Colon (tissue), 2 donors: ENCODE results near the gene TSHZ3.

Experiments used
- FAIRE-seq: peaks from 2 replicates; lab custom pipeline; 2012; peaks lifted over from hg19 to GRCh38; lab: Jason Lieb, UNC
- donor health status: control.
- donor health status: control.

TSHZ3 gene

DNA sequence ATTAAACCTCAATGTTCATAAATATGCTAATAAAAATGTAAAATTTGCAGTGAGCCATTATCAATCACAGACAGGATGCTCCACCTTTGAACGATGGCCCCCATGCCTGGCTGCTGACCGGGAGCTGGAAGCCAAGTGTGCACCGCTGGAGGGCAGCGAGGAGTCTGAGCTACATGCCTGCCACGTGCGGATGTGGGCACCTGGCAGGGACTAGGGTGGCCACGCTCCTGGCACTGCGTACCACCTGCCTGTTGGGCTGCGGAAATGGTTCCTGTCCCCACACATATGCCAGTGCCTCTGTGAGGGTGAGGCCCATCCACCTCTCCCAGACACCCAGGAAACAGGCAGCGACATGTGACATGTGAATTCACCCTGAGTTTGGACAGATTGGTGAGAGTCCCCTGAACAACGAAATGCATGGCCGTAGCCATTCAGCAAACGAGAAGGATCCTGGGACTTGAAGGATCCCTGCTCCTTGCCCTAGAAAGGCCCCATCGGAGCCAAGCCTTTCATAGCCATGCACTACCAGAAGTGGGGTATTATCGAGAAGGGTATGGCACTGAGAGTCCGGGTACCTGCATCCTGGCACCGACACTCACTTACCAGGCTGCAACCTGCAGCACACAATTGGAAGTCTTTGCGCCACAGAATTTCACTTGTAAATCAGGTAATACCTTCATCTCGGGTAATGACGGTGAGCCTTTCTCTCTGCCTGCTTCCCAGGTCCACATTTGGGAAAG lies 35.8 kb downstream of the TSHZ3 start:
- no peak for FAIRE-seq

DNA sequence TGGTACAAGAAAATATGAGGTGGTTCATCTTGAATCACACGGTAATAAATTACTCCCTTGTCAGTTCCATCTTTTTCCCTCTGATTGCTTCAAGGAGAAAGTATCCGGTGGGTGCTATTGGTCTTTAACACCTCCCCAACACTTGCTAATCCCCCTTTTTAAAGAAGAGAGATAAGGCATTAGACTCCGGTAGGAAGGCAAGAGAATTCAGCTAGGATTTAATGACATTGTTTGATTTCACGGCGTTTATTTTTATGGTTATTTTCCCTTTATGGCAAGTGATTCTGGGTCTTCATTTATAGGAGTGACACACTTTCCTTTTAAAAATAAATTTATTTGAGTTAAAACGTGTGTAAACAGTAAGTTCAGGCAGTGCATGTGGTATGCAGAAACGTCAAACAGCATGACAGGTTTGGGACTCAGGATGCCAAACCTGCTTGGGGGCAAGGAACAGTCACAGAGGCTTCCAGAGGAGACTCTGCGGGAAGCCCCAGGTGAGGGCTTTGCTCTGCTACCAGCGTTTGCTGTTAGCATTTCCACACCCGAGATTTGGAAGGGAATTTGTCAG lies 36.5 kb downstream of the TSHZ3 start:
- no peak for FAIRE-seq

DNA sequence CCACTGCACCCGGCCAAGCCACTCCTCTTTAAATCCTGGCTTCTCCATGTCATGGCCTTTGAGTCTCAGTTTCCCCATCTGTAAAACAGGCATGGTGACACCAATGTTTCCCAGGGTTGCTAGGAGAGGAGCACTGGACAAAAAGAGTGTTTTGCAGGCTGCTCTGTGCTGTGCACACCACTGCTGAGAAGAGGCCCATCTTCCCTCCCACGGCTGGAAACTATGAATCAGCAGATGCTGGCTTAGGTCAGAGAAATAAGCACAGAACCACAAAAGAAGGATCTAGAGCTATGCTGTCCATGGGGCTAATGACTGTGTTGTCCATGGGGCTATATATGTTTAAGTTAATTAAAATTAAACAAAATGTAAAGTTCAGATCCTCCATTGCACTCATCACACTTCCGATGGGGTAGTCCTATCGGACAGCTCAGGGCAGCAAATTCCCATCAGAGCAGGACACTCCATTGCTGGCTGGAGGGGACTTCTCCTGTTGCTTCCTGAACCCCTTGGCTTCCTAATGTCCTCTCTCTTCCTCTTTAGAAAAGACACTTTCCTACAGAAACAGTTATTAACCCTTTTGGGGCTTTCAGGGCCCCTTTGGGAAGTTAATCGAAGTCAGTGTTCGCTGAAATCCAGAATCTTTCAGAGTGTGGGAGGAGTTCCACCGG lies 37.1 kb downstream of the TSHZ3 start:
- no peak for FAIRE-seq

DNA sequence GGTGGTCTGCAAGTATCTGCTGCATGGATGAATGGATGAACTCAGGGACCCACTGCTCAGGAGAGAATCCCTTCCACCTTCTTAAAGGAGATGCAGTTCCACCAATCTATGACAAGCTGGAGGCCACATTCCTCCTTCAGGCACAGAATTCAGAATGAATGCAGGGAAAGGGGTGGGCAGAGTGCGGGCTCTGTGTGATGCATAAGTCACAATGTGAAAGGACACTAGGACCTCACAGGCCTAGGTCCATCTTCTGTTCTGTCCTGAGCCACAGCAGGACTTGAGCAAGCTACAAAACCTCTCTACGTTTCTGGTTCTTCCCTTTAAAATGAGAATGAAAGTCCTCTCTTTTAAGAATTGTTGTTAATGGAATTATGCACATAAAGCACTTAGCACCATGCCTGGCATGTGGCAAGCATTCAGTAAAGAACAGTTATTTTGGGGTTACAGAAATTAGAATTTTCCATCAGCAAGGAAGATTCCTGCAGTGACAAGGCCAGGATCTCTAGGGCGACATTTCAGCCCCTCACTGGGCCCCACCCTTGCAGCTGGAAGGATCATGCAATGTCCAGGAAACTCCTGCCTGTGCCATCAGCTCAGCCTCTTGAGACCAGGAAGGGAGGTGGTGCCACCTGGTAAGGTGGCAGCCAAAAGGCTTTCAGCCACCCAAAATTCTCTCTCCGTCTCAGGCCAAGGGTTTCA lies 38.7 kb downstream of the TSHZ3 start:
- no peak for FAIRE-seq

DNA sequence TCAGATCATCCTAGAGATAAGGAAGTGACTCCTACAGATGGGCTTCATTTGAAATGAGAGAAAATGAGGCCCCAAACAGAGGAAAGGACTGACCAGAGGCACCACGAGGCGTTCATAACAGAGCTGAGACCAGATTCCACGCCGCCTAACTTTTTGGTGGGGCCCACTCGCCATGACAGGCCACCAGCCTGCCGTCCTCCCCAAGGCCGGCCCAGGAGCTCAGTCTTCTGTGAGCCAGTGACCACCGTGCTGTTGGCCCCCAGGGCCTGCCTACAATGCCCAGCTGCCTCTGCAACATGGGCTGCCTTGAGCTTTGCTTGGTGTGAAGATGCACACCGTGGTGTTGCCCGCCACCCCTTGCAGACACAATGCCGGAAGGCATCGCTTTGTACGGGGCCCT lies 40.5 kb downstream of the TSHZ3 start:
- no peak for FAIRE-seq

DNA sequence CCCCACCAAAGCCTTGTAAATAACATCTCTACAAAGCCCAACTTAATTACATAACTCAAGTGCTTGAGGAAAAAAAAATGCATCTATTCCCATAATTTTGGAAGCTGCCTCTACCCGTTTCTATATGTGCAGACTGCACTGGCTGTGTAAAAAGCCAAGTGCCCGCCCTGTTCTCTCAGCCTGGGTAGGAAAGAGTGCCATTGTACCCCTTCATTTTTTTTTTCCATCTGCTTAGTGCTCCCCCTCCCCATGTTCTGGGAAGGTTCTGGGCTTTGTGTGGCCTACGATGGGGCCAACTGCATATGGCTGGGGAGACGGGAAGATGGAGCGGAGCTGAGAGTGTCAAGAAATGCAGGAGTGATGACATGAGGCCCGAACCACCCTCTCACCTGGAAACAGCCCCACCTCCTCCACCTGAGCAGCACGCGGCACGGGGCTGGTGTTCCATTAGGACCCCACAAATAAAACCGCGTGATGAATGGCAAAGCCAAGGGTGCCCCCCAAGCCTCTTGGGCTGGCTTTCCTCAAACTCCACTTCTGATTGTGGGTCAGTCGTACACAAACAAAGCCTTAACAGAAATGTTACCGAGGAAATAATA lies 42.1 kb downstream of the TSHZ3 start:
- no peak for FAIRE-seq

DNA sequence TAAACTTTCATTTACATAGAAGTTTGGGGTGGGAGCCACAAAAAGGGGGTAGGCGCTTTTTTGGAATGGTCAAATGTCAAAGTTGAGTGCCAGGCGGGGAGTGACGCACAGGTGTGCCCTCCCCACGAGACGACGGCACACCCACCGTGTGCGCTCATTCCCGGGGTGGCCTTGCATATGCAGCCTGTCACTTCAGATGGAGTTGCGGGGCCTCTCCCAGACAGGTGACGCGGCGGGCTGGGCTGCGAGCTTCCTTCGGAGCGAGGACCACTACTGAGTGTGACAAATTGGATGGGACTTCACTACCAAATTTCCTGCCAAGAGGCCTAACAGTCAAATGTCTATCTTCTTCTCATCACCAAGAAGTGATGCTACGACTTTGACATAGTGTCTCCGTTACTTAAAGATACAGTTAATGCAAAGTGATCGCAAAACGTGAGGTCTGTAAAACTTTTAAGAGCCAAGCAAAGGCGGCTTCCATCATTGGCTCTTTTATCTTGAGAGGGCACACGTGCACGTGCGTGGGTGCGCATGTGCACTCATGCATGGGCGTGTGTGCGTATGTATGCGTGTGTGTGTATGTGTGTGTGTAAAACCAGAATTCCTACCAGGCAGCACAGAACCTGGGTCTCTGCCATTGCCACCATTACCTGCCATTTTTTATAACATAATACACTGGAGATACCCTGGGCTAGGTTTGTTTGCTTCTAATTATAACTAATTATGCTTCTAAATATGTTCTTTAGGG lies 43.1 kb downstream of the TSHZ3 start:
- no peak for FAIRE-seq

DNA sequence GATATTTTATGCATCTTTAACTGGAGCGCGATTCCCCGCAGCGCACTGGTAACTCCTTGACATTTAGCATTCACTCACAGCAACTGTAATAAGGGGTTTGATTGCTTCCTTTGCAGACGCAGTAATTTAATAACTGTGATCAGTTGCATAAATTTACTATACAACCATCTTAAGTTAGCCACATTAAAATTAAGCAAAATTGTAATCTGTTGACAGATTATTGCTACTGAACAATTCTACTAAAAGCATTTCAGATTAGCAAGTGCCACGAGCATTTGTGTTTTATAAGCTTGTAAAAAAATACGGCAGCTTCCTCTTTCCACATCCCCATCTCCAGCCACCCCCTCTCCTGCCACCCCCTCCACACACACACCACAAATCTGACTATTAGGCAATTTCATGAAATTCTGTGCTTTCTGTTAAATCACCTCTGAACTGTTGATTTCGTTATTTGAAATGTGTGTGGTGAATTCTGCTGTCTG lies 44.4 kb downstream of the TSHZ3 start:
- FAIRE-seq: no peak

DNA sequence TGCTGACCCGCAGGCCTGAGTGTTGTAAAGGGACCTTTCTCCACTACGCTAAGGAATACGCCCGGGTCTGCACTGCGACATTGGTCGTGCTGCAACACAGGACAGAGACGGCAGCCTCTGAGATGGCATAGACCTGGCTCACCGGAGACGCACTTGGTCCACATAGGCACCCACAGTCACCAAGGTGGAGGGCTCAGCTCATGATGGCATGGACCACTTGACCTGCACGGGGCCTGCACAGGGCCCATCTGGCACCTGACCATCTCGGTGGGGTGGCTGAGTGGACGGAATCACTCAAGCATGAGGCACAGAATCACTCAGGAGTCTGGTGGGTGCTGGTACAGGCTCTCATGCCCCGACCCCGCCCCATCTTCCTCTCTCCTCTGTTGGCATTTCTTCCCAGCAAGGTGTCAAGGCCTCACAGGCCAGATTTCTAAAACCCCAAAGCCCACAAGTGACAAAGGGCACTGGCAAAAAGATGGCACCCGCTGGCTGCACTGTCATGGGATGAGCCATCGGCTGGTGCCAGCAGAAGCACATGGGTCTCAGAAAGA lies 45.9 kb downstream of the TSHZ3 start:
- FAIRE-seq: no peak

DNA sequence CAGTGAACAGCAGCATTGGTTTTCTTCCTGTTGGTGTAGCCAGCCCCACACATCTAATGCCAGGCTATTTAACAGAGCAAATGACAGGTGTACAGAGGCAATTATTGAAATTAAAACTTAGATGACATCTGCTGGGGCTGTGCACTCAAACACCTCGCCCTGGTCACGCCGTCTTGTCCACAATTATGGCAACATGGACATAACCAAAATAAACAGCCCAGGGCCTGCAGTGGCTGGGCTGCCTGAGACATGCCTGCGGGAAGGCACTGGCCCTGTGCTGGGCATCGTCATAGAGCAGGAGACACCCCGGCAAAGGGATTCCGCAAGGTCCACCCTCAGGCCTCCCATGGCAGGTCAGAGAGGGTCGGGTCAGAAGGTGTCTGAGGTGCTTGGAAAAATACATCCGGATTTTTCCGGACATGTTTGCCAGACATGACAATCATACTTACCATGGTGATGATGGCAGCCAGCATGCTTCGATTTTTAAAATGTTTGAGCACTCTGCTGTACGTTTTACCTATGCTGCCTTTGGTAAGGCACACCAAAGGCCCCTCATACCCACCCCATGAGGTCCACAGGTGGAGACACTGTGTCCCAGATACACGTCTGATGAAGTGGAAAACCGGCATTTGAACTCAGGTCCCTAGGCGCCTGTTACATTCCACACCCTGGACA lies 47.8 kb downstream of the TSHZ3 start:
- no peak for FAIRE-seq

DNA sequence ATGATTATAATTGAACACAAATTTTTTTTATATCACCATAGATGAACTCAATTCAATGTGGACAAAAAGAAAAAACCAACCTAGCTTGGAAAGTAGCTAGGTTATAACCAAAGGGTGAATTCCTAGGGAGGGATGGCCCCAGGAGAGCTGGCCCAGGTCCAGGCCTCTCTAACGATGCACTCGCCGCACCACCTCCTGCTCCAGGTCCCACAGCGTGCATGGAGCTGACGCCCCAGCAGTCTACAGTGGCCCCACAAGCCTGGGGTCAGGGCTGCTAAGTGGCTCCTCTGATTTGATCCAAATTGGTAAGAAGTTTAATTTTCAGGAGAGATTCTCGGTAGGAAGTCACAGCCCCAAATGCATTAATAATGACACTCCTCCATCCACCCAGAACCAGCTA lies 48.8 kb downstream of the TSHZ3 start:
- FAIRE-seq: no peak

DNA sequence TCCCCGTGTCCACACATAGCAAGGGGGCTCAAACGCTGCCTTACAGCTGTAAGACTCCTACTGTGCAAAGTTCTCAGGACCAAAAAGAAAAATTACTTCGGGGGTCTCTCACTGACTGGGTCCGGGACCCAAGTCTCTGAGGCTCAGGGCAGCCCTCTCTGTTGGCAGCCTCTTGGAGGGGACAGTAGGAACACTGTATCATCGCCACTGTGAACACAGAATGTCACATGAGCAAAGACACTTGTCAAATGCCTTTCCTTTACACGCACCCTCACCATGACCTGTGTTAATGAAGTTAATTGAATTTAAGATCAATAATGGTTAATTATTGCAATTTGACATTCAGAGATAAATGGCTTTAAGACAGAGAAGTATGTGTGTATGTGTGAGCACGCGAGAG lies 49.6 kb downstream of the TSHZ3 start:
- no peak for FAIRE-seq

DNA sequence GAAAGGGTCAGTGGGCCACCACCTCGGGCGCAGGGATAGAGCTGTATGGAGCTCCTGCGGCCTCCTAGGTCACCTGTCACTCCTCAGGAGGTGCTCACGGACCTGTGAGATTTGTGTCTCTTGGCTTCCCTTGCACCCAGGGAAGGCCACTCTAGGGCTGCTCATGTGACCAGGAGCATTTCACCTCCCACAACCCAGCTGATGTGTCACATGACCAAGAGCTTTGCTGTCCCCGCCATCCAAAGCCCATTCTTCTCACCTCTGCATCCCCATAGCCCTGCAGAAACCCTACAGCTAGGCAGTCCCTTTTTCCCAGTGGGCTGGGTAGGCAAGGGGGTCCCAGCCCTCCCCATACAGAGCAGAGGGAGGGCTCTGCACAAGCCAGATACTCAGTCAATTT lies 51.2 kb downstream of the TSHZ3 start:
- FAIRE-seq: no peak

DNA sequence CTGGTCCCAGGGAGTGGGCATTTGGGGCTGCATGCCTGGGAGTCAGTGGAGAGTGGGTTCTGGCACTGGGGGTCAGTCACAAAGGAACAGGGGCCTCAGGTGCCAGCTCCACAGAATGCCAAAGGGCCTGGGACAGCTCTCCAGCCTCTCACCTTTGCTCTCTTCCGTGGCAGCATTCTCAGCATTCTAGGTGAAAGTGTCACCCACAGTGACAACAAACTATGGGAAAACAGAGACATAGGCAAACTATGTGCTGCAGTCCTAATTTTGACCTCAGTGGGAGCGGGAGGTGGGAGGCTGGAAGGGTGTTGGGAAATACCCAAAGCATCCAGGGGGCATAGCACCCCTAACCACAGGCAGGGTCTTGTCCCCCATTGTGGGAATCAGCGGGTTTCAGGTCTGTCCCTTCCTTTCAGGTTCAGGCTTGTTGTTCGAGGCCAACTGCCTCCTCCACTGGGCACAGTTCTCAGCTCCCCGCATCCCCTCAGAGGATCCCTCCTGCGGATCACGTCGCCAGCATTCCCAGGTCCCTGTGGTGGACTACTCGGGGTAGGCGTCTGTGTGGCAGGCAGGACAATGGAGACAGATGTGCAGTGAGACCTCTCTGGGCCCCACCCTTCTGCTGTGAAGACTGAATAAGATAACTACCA lies 52.4 kb downstream of the TSHZ3 start:
- no peak for FAIRE-seq

DNA sequence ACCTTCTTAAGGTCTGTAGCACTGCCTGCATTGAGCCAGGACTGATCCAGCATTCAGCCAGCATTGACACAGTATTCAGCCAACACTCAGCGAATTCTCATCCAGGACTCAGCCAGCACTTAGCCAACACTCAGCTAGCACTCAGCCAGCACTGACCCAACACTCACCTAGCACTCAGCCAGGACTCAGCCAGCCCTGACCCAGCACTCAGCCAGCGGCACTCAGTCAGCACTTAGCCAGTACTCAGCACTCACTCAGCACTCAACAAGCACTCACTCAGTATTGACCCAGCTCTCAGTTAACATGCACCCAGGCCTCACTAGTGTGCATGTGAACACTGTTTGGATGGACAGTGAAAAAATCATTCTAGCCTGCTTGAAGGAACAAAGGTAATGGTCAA lies 55.0 kb downstream of the TSHZ3 start:
- no peak for FAIRE-seq

DNA sequence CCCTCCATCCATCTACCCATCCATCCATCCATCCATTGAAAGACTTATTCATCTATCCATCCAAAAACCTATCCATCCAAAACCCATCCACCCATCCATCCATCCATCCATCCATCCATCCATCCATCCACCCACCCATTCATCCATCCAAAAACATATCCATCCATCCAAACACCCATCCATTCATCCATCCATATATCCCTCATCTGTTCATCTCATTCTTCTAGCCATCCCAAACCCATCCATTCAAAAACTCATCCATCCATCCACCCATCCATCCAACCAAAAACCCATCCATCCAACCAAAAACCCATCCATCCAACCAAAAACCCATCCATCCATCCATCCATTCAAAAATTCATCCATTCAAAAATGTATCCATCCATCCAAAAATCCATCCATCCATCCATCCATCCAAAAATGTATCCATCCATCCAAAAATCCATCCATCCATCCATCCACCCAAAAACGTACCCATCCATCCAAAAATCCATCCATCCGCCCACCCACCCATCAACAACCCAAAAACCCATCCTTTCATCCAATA lies 56.5 kb downstream of the TSHZ3 start:
- no peak for FAIRE-seq

DNA sequence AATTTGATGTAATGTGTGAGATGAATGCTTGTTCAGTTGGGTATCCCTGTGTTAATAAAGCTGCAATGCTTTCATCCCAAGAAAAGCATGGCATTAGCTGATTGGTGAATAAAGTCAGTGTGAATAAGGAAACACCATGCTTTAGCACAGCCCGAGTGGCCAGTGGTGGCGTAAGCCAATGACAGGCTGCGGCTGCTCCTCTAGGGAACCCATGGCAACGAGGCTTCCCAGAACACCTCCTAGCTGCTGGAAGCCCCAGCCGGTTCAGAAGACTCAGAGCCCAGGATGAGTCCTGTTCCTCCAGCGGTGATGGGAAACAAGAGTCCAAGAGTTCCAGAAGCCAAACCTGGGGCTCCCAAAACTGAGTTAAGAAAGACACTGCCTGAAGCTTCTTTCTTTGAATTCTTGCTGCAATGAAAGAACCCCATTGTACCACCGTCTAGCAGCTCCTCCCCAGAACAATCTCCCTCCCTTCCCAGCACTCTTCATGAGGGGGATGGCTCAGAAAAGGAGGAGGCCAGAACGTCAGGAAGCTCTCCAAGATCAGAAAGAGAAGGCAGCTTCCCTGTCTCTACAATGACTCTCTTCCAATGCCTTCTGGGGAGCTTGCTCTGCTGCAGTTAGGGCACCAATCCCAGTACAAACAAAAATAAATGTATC lies 58.2 kb downstream of the TSHZ3 start:
- no peak for FAIRE-seq

DNA sequence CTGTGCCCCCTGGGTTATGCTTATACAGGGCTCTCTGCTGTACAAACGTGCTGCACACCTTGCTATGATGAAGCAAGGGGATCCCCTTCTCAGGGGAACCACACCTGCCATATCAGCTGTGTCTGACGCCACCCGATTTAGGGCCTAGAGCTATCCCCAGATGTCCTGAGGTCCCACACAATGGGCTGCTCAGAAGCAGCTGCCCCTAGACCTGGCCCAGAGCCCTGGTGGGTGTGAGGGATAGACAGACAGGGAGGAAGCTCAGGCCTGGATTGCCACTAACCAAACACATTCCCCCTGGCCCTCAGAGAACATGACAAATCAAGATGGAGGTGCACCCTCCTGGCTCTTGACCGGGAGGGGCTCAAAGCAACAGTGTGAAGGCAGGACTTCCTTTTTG lies 59.3 kb downstream of the TSHZ3 start:
- FAIRE-seq: no peak

DNA sequence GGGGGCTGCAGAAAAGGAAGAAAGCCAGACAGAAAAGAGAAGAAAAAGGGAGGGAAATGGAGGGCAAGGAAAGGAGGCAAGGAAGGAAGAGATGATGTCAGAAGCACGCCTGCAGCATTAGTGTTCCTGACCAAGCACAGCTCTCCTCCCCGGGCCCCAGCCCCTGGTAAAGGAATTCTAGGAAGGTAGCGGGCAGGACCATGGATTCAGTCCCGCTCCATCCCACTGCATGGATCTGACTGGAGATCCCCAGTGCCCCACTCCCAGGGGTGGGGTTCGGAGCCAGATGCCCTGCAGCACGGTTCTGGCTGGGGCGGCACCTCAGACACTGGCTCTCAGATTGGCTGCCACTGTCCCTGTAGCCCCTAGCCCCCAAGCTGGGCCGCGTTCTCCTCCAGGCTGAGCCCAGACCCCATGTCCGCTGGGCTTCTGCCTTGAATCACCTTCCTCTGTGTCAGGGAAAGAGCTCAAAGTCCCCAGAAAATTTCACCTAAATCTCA lies 59.8 kb downstream of the TSHZ3 start:
- FAIRE-seq: no peak
